GM23338 (cell line): Measurements from ENCODE around the gene CSNK2B. TPM values are rescaled to one million over a fixed set of nuclear protein-coding genes. Genes with fewer than 3 reads are reported as not detected.

ENCODE experiments used
- ATAC-seq: fragments of 200-7000 bp; cut with Tn5 transposase; 3 replicates; pipeline ENCODE4 v1.9.1; 2020
- DNase-seq: peaks from one replicate; pipeline ENCODE4 v3.0.0-alpha.2; 2015; ENCODE audit warnings: low spot score
- H2AFZ ChIP-seq: fragments of 200-600 bp; sonication (generic); 2 replicates; pipeline ENCODE4 v1.8.0; 2016; ENCODE audit warnings: antibody characterized with exemption, mild to moderate bottlenecking, moderate library complexity
- H3F3A ChIP-seq: fragments of 200-600 bp; sonication (generic); replicated peaks from 2 replicates; pipeline ENCODE4 v1.8.0; 2017; ENCODE audit warnings: antibody characterized with exemption, mixed run types, low read depth
- H3K27ac ChIP-seq: fragments of 200-600 bp; sonication (generic); 2 replicates; pipeline ENCODE4 v1.6.1; 2016; ENCODE audit warnings: low read depth
- H3K27me3 ChIP-seq: fragments of 200-600 bp; sonication (generic); 2 replicates; pipeline ENCODE4 v1.8.0; 2016; ENCODE audit warnings: mild to moderate bottlenecking, mixed run types, moderate library complexity; ENCODE audit not compliant: insufficient read depth
- H3K36me3 ChIP-seq: fragments of 200-600 bp; sonication (generic); 2 replicates; pipeline ENCODE4 v1.8.0; 2016; ENCODE audit warnings: mild to moderate bottlenecking; ENCODE audit not compliant: insufficient read depth
- H3K4me1 ChIP-seq: fragments of 200-600 bp; sonication (generic); 2 replicates; pipeline ENCODE4 v1.8.0; 2016; ENCODE audit warnings: mild to moderate bottlenecking, moderate library complexity; ENCODE audit not compliant: insufficient read depth
- H3K4me2 ChIP-seq: fragments of 200-600 bp; sonication (generic); 2 replicates; pipeline ENCODE4 v1.7.1; 2017; ENCODE audit warnings: mixed run types
- H3K4me3 ChIP-seq: fragments of 200-600 bp; sonication (generic); 2 replicates; pipeline ENCODE4 v1.6.1; 2016; ENCODE audit warnings: mixed run types
- H3K79me2 ChIP-seq: fragments of 200-600 bp; sonication (generic); replicated peaks from 2 replicates; pipeline ENCODE4 v1.8.0; 2017; ENCODE audit warnings: mild to moderate bottlenecking; ENCODE audit not compliant: insufficient read depth
- H3K9me2 ChIP-seq: fragments of 200-600 bp; sonication (generic); 2 replicates; pipeline ENCODE4 v1.8.0; 2017; ENCODE audit not compliant: insufficient read depth
- H4K20me1 ChIP-seq: fragments of 200-600 bp; sonication (generic); replicated peaks from 2 replicates; pipeline ENCODE4 v1.8.0; 2017; ENCODE audit warnings: mild to moderate bottlenecking; ENCODE audit not compliant: insufficient read depth
- H3K27ac Mint-ChIP-seq: 2 replicates; pipeline ENCODE4 v1.8.0; 2020; ENCODE audit warnings: inconsistent platforms, mild to moderate bottlenecking, moderate library complexity, mixed read lengths
- H3K27me3 Mint-ChIP-seq: 3 replicates; pipeline ENCODE4 v1.8.0; 2022; ENCODE audit warnings: low read depth, mild to moderate bottlenecking, moderate library complexity, mixed read lengths, inconsistent platforms; ENCODE audit not compliant: insufficient read depth, poor library complexity
- H3K36me3 Mint-ChIP-seq: 3 replicates; pipeline ENCODE4 v1.8.0; 2021; ENCODE audit warnings: low read depth, mild to moderate bottlenecking, inconsistent platforms, moderate library complexity, mixed read lengths
- H3K4me1 Mint-ChIP-seq: 3 replicates; pipeline ENCODE4 v1.8.0; 2020; ENCODE audit warnings: mild to moderate bottlenecking, inconsistent platforms, mixed read lengths
- H3K4me3 Mint-ChIP-seq: 3 replicates; pipeline ENCODE4 v1.8.0; 2021; ENCODE audit warnings: moderate library complexity, mild to moderate bottlenecking, inconsistent platforms, mixed read lengths
- H3K9me3 Mint-ChIP-seq: 3 replicates; pipeline ENCODE4 v1.8.0; 2020; ENCODE audit warnings: moderate library complexity, mild to moderate bottlenecking, inconsistent platforms, mixed read lengths
- CREB1 ChIP-seq: fragments of 250-450 bp; sonication (Bioruptor Pico); IDR thresholded peaks from 2 replicates; pipeline ENCODE4 v1.5.0; 2020; ENCODE audit warnings: low read depth, mild to moderate bottlenecking, moderate library complexity
- CTCF ChIP-seq, 2 experiments: fragments of 200-600 bp in 1 of 2; sonication (generic) in 1 of 2; conservative IDR thresholded peaks; 2 replicates each; pipeline versions ENCODE4 v1.5.1 to v1.6.1; 2016 to 2017; ENCODE audit warnings: antibody characterized with exemption in 2 of 2, low read depth in 2 of 2, mild to moderate bottlenecking in 2 of 2, moderate library complexity in 1 of 2
- ETS1 ChIP-seq: IDR thresholded peaks from 2 replicates; pipeline ENCODE4 v1.6.1; 2016; ENCODE audit warnings: antibody characterized with exemption
- EZH2 ChIP-seq: fragments of 200-600 bp; sonication (generic); IDR thresholded peaks from one replicate; pipeline ENCODE4 v1.8.0; 2017; ENCODE audit warnings: antibody characterized with exemption, mild to moderate bottlenecking, low read depth; ENCODE audit not compliant: unreplicated experiment
- EZH2phosphoT487 ChIP-seq: fragments of 200-600 bp; sonication (generic); IDR thresholded peaks from one replicate; pipeline ENCODE4 v1.8.1; 2018; ENCODE audit warnings: antibody characterized with exemption; ENCODE audit not compliant: unreplicated experiment
- NANOG ChIP-seq: IDR thresholded peaks from 2 replicates; pipeline ENCODE4 v1.6.1; 2016; ENCODE audit warnings: antibody characterized with exemption, borderline replicate concordance
- STAT1 ChIP-seq: IDR thresholded peaks from one replicate; pipeline ENCODE4 v1.6.1; 2016; ENCODE audit warnings: antibody characterized with exemption; ENCODE audit not compliant: unreplicated experiment
- ZNF114 ChIP-seq: fragments of 250-450 bp; sonication (Bioruptor Pico); IDR thresholded peaks from 2 replicates; pipeline ENCODE4 v1.5.0; 2020; ENCODE audit warnings: mild to moderate bottlenecking, moderate library complexity
- ZNF331 ChIP-seq: fragments of 250-450 bp; sonication (Bioruptor Pico); IDR thresholded peaks from 2 replicates; pipeline ENCODE4 v1.5.0; 2020; ENCODE audit warnings: low read depth, mild to moderate bottlenecking, moderate library complexity
- polyA plus RNA-seq: library from polyadenylated mRNA; unstranded; fragments of >200 nt; fragmentation: Nextera tagmentation; extraction: Ambion mirVana; gene quantifications from 2 replicates; pipeline ENCODE4 v1.2.1, GENCODE V29; 2016
- total RNA-seq: library from RNA; depleted of rRNA; stranded (reverse); fragments of >200 nt; shearing (Covaris generic); gene quantifications from 2 replicates; pipeline ENCODE4 v1.2.3, GENCODE V29; 2014

CSNK2B gene
- total and polyA plus RNA-seq, 2 experiments from 2014 or later: 260 to 271 TPM

GRCh38 chr6:31633447-31633846, 32.4 kb upstream of the CSNK2B start:
- no peaks in the 10 kb centered on the region for H3K4me1 Mint-ChIP-seq

GRCh38 chr6:31634131-31634530, 31.7 kb upstream of the CSNK2B start:
- H3K27me3 ChIP-seq: no peaks in the 10 kb centered on the region
- H3K36me3 Mint-ChIP-seq: peaks cover 95% of the 10 kb centered on the region
- no peak overlapping the region for H3K27ac Mint-ChIP-seq
- TF ChIP-seq EZH2phosphoT487: no peak
- no peak for TF ChIP-seq CTCF (conservative IDR thresholded peaks at IDR 0.05; ENCODE audit: low read depth in 2 of 2)
- TF ChIP-seq CREB1 (CRISPR knock-in tag): no peak
- TF ChIP-seq ZNF331 (CRISPR knock-in tag): no peak
- TF ChIP-seq ETS1: no peak
- TF ChIP-seq STAT1: no peak
- TF ChIP-seq NANOG: no peak
- TF ChIP-seq EZH2: no peak
- no peak for TF ChIP-seq ZNF114 (CRISPR knock-in tag)

More at GRCh38 chr6:31633447-31633846, 32.4 kb upstream of the CSNK2B start:
- Histone ChIP-seq H2AFZ (no peak overlapping the region), H3K27ac (no peak overlapping the region), H3K36me3 (peaks cover 76% of the 10 kb centered on the region), H3K79me2 (peaks cover 21% of the 10 kb centered on the region), H3K27me3 (no peaks in the 10 kb centered on the region), H3K4me1 (no peaks in the 10 kb centered on the region), H3F3A (peaks cover 74% of the 10 kb centered on the region), H3K9me2 (no peaks in the 10 kb centered on the region), H4K20me1 (peaks cover 46% of the 10 kb centered on the region), H3K4me2 (no peak overlapping the region), H3K4me3 (no peak overlapping the region)
- H3K36me3 Mint-ChIP-seq: peaks cover 95% of the 10 kb centered on the region
- H3K27ac Mint-ChIP-seq: no peak overlapping the region
- H3K27me3 Mint-ChIP-seq: peaks cover 2% of the 10 kb centered on the region
- no peak for ATAC-seq
- TF ChIP-seq CTCF (conservative IDR thresholded peaks at IDR 0.05; ENCODE audit: low read depth in 2 of 2) (no peak), ZNF331 (CRISPR knock-in tag) (no peak), ETS1 (no peak)
- H3K9me3 Mint-ChIP-seq: no peaks in the 10 kb centered on the region; the same call in 2 of the 3 replicates
- H3K4me3 Mint-ChIP-seq: no peak overlapping the region
- DNase-seq: no peak

More at GRCh38 chr6:31634131-31634530, 31.7 kb upstream of the CSNK2B start:
- Mint-ChIP-seq H3K9me3 (no peaks in the 10 kb centered on the region; the same call in 2 of the 3 replicates), H3K4me3 (no peak overlapping the region), H3K4me1 (no peaks in the 10 kb centered on the region), H3K27me3 (peaks cover 5% of the 10 kb centered on the region)
- peaks cover 73% of the 10 kb centered on the region for H3F3A ChIP-seq
- no peak overlapping the region for H3K4me3 ChIP-seq
- no peaks in the 10 kb centered on the region for H3K4me1 ChIP-seq
- peaks cover 69% of the 10 kb centered on the region for H3K36me3 ChIP-seq
- H3K79me2 ChIP-seq: peaks cover 17% of the 10 kb centered on the region
- no peak overlapping the region for H3K27ac ChIP-seq
- H3K9me2 ChIP-seq: no peaks in the 10 kb centered on the region
- DNase-seq: no peak
- H3K4me2 ChIP-seq: no peak overlapping the region
- H2AFZ ChIP-seq: no peak overlapping the region
- H4K20me1 ChIP-seq: peaks cover 41% of the 10 kb centered on the region
- no peak for ATAC-seq
